ENCODE measurements around the gene TMEM132E.

TMEM132E gene

DNA sequence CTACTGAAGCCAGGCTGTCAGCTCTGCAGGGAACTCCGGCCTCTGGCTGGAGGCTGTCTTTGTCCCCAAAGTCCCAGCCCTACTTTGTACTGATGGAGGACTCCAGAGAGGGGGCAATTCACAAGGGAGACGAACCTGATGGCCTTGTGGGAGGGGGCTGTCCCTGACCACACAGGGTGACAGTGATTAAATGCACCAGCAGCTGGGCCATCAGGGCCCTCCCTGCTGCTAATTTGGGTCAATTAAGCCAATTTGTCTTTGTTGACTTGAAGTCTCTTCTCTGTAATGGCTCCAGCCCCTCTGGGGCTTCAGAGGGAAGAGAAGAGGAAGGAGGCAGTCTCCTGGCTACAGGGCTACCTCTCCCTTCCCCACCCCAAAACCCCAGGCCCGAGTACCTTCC is 22.0 kb downstream of the TMEM132E start:
- TF ChIP-seq, protein P1, sequence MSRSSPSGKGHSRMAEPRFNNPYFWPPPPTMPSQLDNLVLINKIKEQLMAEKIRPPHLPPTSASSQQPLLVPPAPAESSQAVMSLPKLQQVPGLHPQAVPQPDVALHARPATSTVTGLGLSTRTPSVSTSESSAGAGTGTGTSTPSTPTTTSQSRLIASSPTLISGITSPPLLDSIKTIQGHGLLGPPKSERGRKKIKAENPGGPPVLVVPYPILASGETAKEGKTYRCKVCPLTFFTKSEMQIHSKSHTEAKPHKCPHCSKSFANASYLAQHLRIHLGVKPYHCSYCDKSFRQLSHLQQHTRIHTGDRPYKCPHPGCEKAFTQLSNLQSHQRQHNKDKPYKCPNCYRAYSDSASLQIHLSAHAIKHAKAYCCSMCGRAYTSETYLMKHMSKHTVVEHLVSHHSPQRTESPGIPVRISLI (tag by site-specific recombination; IDR thresholded peaks at IDR 0.05), result no peak
- TF ChIP-seq TRIM28 (IDR thresholded peaks at IDR 0.05; ENCODE audit: borderline replicate concordance, low read length) (no peak), ZNF837 (tag by site-specific recombination; IDR thresholded peaks at IDR 0.05) (no peak), BCL11A (tag by site-specific recombination; IDR thresholded peaks at IDR 0.05; ENCODE audit: low read depth) (no peak), GLIS2 (tag by site-specific recombination; IDR thresholded peaks at IDR 0.05) (no peak), ZNF585B (tag by site-specific recombination; IDR thresholded peaks at IDR 0.05) (no peak), WT1 (tag by site-specific recombination; IDR thresholded peaks at IDR 0.05) (no peak), ZNF366 (tag by site-specific recombination; conservative IDR thresholded peaks at IDR 0.05) (no peak), ZNF133 (tag by site-specific recombination; IDR thresholded peaks at IDR 0.05) (no peak), REPIN1 (tag by site-specific recombination; IDR thresholded peaks at IDR 0.05; ENCODE audit: low read depth) (no peak), ZNF2 (tag by site-specific recombination; IDR thresholded peaks at IDR 0.05) (no peak), ZNF214 (tag by site-specific recombination; IDR thresholded peaks at IDR 0.05; ENCODE audit: borderline replicate concordance) (no peak), EGR2 (tag by site-specific recombination; IDR thresholded peaks at IDR 0.05; ENCODE audit: low read depth) (no peak), HOXC10 (CRISPR knock-in tag; IDR thresholded peaks at IDR 0.05) (no peak)
- TF ChIP-seq, protein P2, sequence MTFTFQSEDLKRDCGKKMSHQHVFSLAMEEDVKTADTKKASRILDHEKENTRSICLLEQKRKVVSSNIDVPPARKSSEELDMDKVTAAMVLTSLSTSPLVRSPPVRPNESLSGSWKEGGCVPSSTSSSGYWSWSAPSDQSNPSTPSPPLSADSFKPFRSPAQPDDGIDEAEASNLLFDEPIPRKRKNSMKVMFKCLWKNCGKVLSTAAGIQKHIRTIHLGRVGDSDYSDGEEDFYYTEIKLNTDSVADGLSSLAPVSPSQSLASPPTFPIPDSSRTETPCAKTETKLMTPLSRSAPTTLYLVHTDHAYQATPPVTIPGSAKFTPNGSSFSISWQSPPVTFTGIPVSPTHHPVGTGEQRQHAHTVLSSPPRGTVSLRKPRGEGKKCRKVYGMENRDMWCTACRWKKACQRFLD (tag by site-specific recombination; IDR thresholded peaks at IDR 0.05), result no peak
- TF ChIP-seq, protein P3, sequence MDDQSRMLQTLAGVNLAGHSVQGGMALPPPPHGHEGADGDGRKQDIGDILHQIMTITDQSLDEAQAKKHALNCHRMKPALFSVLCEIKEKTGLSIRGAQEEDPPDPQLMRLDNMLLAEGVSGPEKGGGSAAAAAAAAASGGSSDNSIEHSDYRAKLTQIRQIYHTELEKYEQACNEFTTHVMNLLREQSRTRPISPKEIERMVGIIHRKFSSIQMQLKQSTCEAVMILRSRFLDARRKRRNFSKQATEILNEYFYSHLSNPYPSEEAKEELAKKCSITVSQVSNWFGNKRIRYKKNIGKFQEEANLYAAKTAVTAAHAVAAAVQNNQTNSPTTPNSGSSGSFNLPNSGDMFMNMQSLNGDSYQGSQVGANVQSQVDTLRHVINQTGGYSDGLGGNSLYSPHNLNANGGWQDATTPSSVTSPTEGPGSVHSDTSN (CRISPR knock-in tag; IDR thresholded peaks at IDR 0.05), result no peak
- ChIA-PET POLR2A (no interaction called here), CTCF (interaction anchor here (0.6 to 2.2 kb wide), 2 partner anchors 16 to 852 kb away, joined by 3 to 9 read pairs; no protein-coding TSS in a partner anchor)
- H3K4me3 ChIP-seq (ENCODE audit: low read depth, low read length), result no peak overlapping the region
- no peaks in the 10 kb centered on the region for H3K36me3 ChIP-seq (ENCODE audit: control insufficient read depth in 2 of 2, insufficient read depth in 1 of 2, low read length in 2 of 2)
- H3K27ac ChIP-seq (ENCODE audit: extremely low read depth, low read depth, low read length), result no peak overlapping the region
- no peaks in the 10 kb centered on the region for H3K9me3 ChIP-seq (ENCODE audit: control insufficient read depth, insufficient read depth, low read depth, low read length)
- H3K4me1 ChIP-seq (ENCODE audit: control insufficient read depth, insufficient read depth, low read length), result peaks cover 3% of the 10 kb centered on the region; the same call in 1 of the 2 replicates

DNA sequence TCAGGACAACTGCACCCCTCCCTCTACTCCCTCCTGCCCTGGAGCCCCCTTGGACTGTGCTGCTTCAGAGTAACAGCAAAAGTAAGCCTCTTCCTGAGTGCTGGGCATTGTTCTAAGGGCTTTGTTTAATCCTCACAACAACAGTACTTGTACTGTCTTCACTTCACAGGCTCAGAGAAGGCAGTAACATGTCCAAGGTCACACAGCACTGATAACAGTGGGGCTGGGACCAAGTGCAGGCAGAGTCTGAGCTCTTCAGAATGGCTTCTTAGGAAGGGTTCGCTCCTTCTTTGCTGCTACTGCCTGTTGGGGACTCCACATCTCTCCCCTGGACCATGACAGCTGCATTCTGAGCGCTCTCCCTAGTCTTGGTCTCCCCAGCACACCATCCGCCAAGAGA is 24.6 kb downstream of the TMEM132E start:
- H3K36me3 ChIP-seq (ENCODE audit: control insufficient read depth in 2 of 2, insufficient read depth in 1 of 2, low read length in 2 of 2), result no peaks in the 10 kb centered on the region
- H3K27ac ChIP-seq (ENCODE audit: extremely low read depth, low read depth, low read length), result no peak overlapping the region
- ChIA-PET POLR2A (interaction anchor here (0.8 kb wide), 1 partner anchor 9 kb away, joined by 3 read pairs; no protein-coding TSS in a partner anchor), CTCF (interaction anchor here (1.4 to 1.6 kb wide), 2 partner anchors 18 to 34 kb away, joined by 4 to 8 read pairs; no protein-coding TSS in a partner anchor)
- H3K9me3 ChIP-seq (ENCODE audit: control insufficient read depth, insufficient read depth, low read depth, low read length), result no peaks in the 10 kb centered on the region
- TF ChIP-seq, protein P4, sequence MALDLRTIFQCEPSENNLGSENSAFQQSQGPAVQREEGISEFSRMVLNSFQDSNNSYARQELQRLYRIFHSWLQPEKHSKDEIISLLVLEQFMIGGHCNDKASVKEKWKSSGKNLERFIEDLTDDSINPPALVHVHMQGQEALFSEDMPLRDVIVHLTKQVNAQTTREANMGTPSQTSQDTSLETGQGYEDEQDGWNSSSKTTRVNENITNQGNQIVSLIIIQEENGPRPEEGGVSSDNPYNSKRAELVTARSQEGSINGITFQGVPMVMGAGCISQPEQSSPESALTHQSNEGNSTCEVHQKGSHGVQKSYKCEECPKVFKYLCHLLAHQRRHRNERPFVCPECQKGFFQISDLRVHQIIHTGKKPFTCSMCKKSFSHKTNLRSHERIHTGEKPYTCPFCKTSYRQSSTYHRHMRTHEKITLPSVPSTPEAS (tag by site-specific recombination; IDR thresholded peaks at IDR 0.05), result no peak
- peak; percentile 64; the same call in 1 of the 2 replicates for TF ChIP-seq ZNF768 (tag by site-specific recombination; IDR thresholded peaks at IDR 0.05)
- no peak for TF ChIP-seq ZNF335 (tag by site-specific recombination; conservative IDR thresholded peaks at IDR 0.05)
- TF ChIP-seq BCL11B (tag by site-specific recombination; IDR thresholded peaks at IDR 0.05; ENCODE audit: low read depth), result no peak
- TF ChIP-seq, protein P5, sequence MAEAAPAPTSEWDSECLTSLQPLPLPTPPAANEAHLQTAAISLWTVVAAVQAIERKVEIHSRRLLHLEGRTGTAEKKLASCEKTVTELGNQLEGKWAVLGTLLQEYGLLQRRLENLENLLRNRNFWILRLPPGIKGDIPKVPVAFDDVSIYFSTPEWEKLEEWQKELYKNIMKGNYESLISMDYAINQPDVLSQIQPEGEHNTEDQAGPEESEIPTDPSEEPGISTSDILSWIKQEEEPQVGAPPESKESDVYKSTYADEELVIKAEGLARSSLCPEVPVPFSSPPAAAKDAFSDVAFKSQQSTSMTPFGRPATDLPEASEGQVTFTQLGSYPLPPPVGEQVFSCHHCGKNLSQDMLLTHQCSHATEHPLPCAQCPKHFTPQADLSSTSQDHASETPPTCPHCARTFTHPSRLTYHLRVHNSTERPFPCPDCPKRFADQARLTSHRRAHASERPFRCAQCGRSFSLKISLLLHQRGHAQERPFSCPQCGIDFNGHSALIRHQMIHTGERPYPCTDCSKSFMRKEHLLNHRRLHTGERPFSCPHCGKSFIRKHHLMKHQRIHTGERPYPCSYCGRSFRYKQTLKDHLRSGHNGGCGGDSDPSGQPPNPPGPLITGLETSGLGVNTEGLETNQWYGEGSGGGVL (tag by site-specific recombination; IDR thresholded peaks at IDR 0.05), result no peak
- no peak for TF ChIP-seq ZFP37 (tag by site-specific recombination; IDR thresholded peaks at IDR 0.05)
- no peak for TF ChIP-seq HOXA7 (CRISPR knock-in tag; IDR thresholded peaks at IDR 0.05; ENCODE audit: borderline replicate concordance)
- 0 out of 2 replicates have a peak, but pooled peaks cover 3% of the 10 kb centered on the region for H3K4me1 ChIP-seq (ENCODE audit: control insufficient read depth, insufficient read depth, low read length)
- no peak overlapping the region for H3K4me3 ChIP-seq (ENCODE audit: low read depth, low read length)

Data from HEK293 (cell line).